Measurements from ENCODE around the gene NLRP9.

NLRP9 gene

DNA sequence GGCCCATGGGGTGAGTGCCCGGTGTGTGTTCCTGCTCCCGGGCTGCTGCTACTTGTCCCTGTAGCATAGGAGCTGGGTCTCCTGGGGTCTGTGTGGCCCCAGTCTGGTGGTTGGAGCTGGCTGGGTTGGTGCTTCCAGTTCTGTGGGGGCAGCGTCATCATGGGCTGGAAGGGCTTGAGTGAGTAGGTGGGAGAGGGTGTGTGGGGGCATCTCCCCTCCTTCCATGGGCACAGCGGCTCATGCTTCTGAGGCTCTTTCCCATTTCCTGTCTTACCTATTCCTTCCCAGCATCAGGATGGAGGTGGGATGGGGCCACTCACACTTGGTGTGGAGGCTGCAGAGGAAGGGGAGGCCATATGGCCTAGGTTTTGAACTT is 71.2 kb downstream of the NLRP9 start:
- no peak for TF ChIP-seq CTCF (conservative IDR thresholded peaks at IDR 0.05; ENCODE audit: low read depth, low read length)
- no peak overlapping the region for H3K4me3 ChIP-seq (ENCODE audit: low read depth, low read length)
- DNase-seq (ENCODE audit: low read depth) = no peak

DNA sequence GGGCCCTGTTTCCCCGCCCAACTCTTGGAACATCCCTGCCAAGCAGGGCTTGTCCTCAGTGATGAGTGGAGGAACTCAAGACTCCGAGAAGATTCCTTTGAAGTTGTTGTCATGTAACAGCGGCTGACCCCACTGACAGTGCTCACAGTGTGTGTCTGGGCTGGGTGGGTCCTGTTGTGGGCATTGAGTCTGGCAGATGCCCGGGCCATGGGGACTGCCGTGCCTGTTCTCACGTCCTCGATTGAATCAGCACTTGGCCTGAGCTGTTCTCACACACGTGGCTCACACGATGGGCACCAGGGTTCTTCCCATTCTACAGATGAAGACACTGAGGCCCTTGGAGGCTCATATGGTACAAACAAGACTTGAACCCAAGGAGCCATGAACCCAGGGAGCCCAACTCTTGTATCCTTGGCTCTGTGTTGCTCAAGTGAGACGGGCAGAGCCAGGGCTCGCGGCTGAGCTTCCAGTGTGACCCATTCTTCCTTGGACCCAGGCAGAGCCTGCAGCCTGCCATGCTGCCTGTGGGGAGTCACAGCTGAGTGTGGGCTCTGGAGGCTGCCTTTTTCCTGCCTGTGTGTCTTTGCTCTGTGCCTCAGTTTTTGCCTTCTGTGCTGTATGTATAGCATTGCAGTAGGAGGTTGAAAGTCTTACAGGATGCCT is 71.7 kb downstream of the NLRP9 start:
- no peak overlapping the region for H3K4me3 ChIP-seq (ENCODE audit: low read depth, low read length)
- DNase-seq (ENCODE audit: low read depth) = no peak
- no peak for TF ChIP-seq CTCF (conservative IDR thresholded peaks at IDR 0.05; ENCODE audit: low read depth, low read length)

- DNase-seq (ENCODE audit: low read depth) = no peak
- no peak overlapping the region for H3K4me3 ChIP-seq (ENCODE audit: low read depth, low read length)
- TF ChIP-seq CTCF (conservative IDR thresholded peaks at IDR 0.05; ENCODE audit: low read depth, low read length) = no peak
These were observed 74.2 kb downstream of the NLRP9 start for GRCh38 chr19:55663846-55664536.

GRCh38 chr19:55661826-55662225 is 76.4 kb downstream of the NLRP9 start:
- no peak overlapping the region for H3K4me3 ChIP-seq (ENCODE audit: low read depth, low read length)
- no peak for TF ChIP-seq CTCF (conservative IDR thresholded peaks at IDR 0.05; ENCODE audit: low read depth, low read length)
- no peak for DNase-seq (ENCODE audit: low read depth)

DNA sequence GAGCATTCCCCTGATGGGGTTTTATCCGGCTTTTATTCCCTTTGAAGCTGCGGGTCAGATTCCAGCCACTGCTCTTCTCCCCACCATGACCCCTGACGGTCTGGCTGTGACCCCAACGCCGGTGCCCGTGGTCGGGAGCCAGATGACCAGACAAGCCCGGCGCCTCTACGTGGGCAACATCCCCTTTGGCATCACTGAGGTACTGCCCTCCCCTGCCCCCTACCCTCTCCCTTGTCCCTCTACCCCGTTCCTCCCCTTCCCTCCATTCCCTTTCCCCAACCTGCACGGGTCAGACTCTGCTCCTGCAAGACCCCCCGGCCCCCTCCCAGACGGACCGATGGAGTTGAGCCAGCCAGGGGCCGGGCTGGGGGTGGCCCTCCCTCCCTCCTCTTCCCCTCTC is 77.2 kb downstream of the NLRP9 start:
- TF ChIP-seq CTCF (conservative IDR thresholded peaks at IDR 0.05; ENCODE audit: low read depth, low read length) = no peak

GRCh38 chr19:55660404-55660803 is 77.8 kb downstream of the NLRP9 start:
- TF ChIP-seq CTCF (conservative IDR thresholded peaks at IDR 0.05; ENCODE audit: low read depth, low read length) = no peak
- H3K4me3 ChIP-seq (ENCODE audit: low read depth, low read length) = no peak overlapping the region
- no peak for DNase-seq (ENCODE audit: low read depth)

More for the DNA sequence above, 77.2 kb downstream of the NLRP9 start:
- no peak overlapping the region for H3K4me3 ChIP-seq (ENCODE audit: low read depth, low read length)
- no peak for DNase-seq (ENCODE audit: low read depth)

- H3K4me3 ChIP-seq (ENCODE audit: low read depth, low read length) = no peak overlapping the region
- no peak for TF ChIP-seq CTCF (conservative IDR thresholded peaks at IDR 0.05; ENCODE audit: low read depth, low read length)
These were observed 78.4 kb downstream of the NLRP9 start for GRCh38 chr19:55659822-55660221.

More at GRCh38 chr19:55659822-55660221, 78.4 kb downstream of the NLRP9 start:
- no peak for DNase-seq (ENCODE audit: low read depth)

All from choroid plexus epithelial cell (primary cell).